Measurements from ENCODE around the gene OCA2.

The OCA2 gene

GRCh38 chr15:28082891-28083684 lies 16.0 kb downstream of the OCA2 start:
- Mint-ChIP-seq H3K27ac (no peak overlapping the region), H3K4me3 (no peak overlapping the region), H3K27me3 (peaks cover 14% of the 10 kb centered on the region), H3K36me3 (no peaks in the 10 kb centered on the region), H3K9me3 (no peaks in the 10 kb centered on the region), H3K4me1 (no peaks in the 10 kb centered on the region)

GRCh38 chr15:28081594-28081993 lies 17.5 kb downstream of the OCA2 start:
- no peaks in the 10 kb centered on the region for H3K9me3 Mint-ChIP-seq
- H3K27ac Mint-ChIP-seq, result no peak overlapping the region

GRCh38 chr15:28080386-28080785 lies 18.7 kb downstream of the OCA2 start:
- H3K36me3 Mint-ChIP-seq, result no peaks in the 10 kb centered on the region
- no peaks in the 10 kb centered on the region for H3K4me1 Mint-ChIP-seq
- H3K9me3 Mint-ChIP-seq, result no peaks in the 10 kb centered on the region
- no peak overlapping the region for H3K27ac Mint-ChIP-seq
- peaks cover 11% of the 10 kb centered on the region for H3K27me3 Mint-ChIP-seq
- H3K4me3 Mint-ChIP-seq, result no peak overlapping the region

More at GRCh38 chr15:28081594-28081993, 17.5 kb downstream of the OCA2 start:
- Mint-ChIP-seq H3K4me3 (no peak overlapping the region), H3K27me3 (peaks cover 11% of the 10 kb centered on the region), H3K36me3 (no peaks in the 10 kb centered on the region), H3K4me1 (no peaks in the 10 kb centered on the region)

DNA sequence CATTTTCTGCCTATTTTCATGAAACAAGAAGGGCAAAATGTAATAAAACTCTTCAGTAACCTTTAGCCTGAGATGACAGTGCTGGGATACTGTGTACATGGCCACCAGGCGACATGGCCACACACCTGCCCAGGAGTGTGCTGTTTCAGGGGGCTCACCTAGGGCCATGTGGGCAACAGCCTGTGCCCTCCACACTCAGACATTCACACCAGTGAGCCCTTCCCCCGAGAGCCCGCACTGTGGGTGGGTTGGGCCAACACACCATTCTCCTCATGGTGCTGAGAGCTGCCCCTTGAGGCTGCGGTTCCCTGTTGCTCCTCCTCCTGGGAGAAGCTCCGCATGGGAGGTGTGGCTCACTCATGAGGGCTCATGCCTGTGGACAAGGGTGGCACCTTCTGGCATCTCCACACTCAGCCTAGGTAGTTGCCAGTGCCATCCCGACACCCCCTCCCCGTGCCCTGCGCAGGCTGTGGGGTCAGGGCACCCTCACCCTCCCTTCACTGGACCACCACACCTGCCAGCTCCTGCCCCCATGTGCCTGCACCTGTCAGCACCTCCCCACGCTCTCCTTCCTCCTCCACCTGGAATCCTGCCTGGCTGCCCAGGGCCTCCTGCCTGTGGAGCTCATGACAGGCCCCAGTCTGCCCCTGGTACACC lies 19.7 kb downstream of the OCA2 start:
- H3K27ac Mint-ChIP-seq, result no peak overlapping the region
- no peaks in the 10 kb centered on the region for H3K36me3 Mint-ChIP-seq
- H3K4me1 Mint-ChIP-seq, result no peaks in the 10 kb centered on the region
- H3K4me3 Mint-ChIP-seq, result no peak overlapping the region
- H3K9me3 Mint-ChIP-seq, result no peaks in the 10 kb centered on the region
- H3K27me3 Mint-ChIP-seq, result peaks cover 8% of the 10 kb centered on the region

GRCh38 chr15:28078191-28078719 lies 20.9 kb downstream of the OCA2 start:
- H3K27ac Mint-ChIP-seq, result no peak overlapping the region
- H3K36me3 Mint-ChIP-seq, result no peaks in the 10 kb centered on the region
- H3K27me3 Mint-ChIP-seq, result peaks cover 7% of the 10 kb centered on the region
- H3K4me1 Mint-ChIP-seq, result no peaks in the 10 kb centered on the region
- H3K9me3 Mint-ChIP-seq, result no peaks in the 10 kb centered on the region
- no peak overlapping the region for H3K4me3 Mint-ChIP-seq

- Mint-ChIP-seq H3K27ac (no peak overlapping the region), H3K4me1 (no peaks in the 10 kb centered on the region), H3K9me3 (no peaks in the 10 kb centered on the region), H3K27me3 (peaks cover 7% of the 10 kb centered on the region), H3K4me3 (no peak overlapping the region), H3K36me3 (no peaks in the 10 kb centered on the region)
Measured at GRCh38 chr15:28075573-28075972, 23.5 kb downstream of the OCA2 start.

DNA sequence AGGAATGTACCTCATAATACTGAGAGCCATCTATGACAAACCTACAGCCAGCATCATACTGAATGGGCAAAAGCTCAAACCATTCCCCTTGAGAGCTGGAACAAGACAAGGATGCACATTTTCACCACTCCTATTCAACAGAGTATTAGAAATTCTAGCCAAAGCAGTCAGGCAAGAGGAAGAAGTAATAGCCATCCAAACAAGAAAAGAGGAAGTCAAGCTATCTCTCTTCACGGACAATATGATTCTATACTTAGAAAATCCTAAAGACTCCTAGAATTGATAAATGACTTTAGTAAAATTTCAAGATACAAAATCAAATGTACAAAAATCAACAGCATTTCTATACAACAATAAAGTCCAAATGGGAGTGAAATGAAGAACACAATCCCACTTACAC lies 30.2 kb downstream of the OCA2 start:
- H3K36me3 Mint-ChIP-seq, result no peaks in the 10 kb centered on the region
- H3K27ac Mint-ChIP-seq, result no peak overlapping the region
- H3K27me3 Mint-ChIP-seq, result peaks cover 23% of the 10 kb centered on the region
- H3K4me1 Mint-ChIP-seq, result no peaks in the 10 kb centered on the region
- H3K4me3 Mint-ChIP-seq, result no peak overlapping the region
- H3K9me3 Mint-ChIP-seq, result peaks cover 6% of the 10 kb centered on the region

DNA sequence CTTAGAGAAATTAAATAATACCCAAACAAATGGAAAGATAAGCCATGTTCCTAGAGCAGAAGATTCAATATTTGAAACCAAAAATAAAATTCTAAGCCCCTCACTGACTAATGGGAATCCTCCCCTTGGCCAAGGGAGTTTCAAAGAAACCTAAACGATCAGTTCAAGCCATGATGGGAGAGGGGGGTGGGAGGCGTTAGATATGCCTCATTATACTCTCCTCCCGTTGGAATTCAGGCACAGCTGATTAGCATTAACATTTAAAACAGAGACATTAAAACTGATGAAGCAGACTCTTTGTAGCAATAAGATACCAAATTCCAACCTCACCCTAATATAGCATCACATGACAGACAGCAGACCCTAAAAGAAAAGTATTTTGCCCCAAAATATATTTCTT lies 32.9 kb downstream of the OCA2 start:
- H3K36me3 Mint-ChIP-seq, result no peaks in the 10 kb centered on the region
- peaks cover 16% of the 10 kb centered on the region for H3K9me3 Mint-ChIP-seq
- H3K4me1 Mint-ChIP-seq, result no peaks in the 10 kb centered on the region

DNA sequence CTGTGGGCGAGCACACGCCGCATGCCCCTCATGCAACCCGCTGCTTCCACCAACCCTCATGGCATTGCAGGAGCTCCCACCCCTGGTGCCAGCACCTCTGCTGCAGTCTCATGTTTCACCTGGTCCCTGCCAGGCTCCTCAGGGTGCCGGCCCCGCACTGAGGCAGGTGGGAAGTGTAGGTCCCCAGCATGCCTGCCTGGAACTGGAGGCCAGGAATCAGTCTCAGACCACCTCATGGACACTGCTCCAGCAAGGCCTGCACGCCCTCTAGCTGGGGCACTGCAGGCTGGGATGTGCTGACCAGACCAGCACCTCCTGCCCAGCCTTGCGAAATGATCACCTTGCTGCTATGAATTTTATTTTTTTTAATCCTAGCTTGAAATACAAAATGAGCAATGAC lies 39.1 kb downstream of the OCA2 start:
- no peaks in the 10 kb centered on the region for H3K36me3 Mint-ChIP-seq
- no peaks in the 10 kb centered on the region for H3K4me1 Mint-ChIP-seq
- peaks cover 1% of the 10 kb centered on the region for H3K27me3 Mint-ChIP-seq
- H3K4me3 Mint-ChIP-seq, result no peak overlapping the region
- peaks cover 16% of the 10 kb centered on the region for H3K9me3 Mint-ChIP-seq
- H3K27ac Mint-ChIP-seq, result no peak overlapping the region

More for the DNA sequence above, 32.9 kb downstream of the OCA2 start:
- H3K27me3 Mint-ChIP-seq, result peaks cover 22% of the 10 kb centered on the region
- no peak overlapping the region for H3K4me3 Mint-ChIP-seq
- no peak overlapping the region for H3K27ac Mint-ChIP-seq

DNA sequence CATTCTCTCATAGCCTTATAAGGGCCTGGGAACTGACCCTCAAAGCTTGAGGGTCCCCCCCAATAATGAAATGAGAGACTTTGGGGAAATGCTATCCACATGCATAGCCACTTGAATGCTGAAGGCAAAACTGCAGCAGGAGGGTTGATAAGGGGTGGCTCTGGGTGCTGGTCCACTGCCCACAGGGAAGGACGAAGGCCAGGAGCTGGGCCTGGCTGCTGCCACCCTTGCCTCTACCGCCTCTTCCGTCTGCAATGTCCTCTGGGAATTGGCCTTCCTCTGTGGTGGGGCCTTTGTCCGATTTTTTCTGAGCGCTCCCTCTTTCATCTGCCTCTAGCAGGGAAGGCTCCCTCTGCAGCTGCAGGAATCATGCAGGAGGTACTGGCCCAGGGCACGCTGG lies 41.0 kb downstream of the OCA2 start:
- Mint-ChIP-seq H3K9me3 (peaks cover 9% of the 10 kb centered on the region), H3K4me3 (no peak overlapping the region), H3K27me3 (no peaks in the 10 kb centered on the region), H3K4me1 (no peaks in the 10 kb centered on the region), H3K36me3 (no peaks in the 10 kb centered on the region), H3K27ac (no peak overlapping the region)

DNA sequence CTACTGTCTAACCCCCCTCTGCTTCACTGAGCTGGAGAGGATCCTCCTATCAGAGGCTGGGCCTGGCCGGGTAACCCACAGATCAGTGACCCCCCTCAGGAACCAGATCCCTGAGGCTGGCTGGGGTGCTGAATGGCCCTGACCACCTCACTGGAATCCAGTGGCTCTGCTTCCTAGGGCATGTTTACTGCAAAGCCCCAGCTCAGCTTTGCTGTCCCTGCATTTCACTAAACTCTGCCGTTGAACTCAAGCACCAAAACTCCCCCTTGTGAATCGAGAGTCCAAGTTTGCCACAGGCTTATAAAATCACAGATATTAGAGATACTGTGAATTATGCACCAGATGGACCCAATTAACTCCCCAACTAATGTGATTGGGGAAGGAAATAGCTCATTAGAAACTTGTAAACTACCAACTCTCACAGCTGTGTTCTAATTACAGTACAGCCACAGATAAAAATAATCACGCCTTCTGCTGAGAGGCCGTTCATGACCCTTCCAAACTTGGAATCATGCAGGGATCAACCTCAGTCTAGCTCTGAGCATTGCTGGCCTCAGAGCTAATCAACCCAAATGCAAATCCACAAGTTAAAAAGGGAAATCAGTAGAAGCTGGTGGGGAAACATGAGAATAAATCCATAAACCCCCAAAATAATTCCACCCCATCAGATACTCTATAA lies 47.0 kb downstream of the OCA2 start:
- Mint-ChIP-seq H3K4me1 (no peaks in the 10 kb centered on the region), H3K27me3 (no peaks in the 10 kb centered on the region), H3K36me3 (no peaks in the 10 kb centered on the region), H3K4me3 (no peak overlapping the region), H3K9me3 (no peaks in the 10 kb centered on the region), H3K27ac (no peak overlapping the region)

DNA sequence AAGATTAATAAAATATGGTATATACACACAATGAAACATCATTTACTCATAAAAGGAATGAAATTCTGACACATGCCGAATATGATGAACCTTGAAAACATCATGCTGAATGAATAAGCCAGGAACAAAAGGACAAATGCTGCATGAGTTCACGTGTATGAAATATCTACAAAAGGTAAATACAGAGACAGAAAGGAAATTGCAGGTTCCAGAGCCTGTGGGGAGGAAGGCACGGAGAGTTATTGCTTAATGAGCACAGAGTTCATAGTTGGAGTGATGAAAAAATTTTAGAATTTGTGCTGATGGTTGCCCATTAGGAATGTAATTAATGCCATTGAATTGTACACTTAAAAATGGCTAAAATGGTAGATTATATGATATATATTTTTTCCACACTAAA lies 49.5 kb downstream of the OCA2 start:
- no peaks in the 10 kb centered on the region for H3K9me3 Mint-ChIP-seq

DNA sequence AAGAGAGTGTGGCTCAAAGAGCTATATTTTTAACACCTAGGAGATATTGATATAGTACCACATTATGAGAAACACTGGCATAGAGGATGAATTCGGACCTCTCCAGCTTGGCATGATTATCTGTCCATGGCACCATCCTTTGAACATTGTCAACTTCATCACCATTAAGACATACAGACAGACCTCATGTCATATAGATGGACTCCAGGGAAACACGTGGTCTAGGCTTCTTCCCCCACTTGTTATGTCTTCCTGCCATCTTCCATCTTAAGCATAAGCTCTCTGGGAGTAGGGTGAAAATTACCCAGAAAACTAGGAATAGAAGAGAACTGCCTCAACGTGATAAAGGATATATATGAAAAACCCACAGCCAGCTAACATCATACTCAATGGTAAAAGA lies 51.8 kb downstream of the OCA2 start:
- no peak overlapping the region for H3K27ac Mint-ChIP-seq
- H3K9me3 Mint-ChIP-seq, result no peaks in the 10 kb centered on the region
- peaks cover 11% of the 10 kb centered on the region for H3K27me3 Mint-ChIP-seq
- no peaks in the 10 kb centered on the region for H3K36me3 Mint-ChIP-seq
- no peak overlapping the region for H3K4me3 Mint-ChIP-seq
- no peaks in the 10 kb centered on the region for H3K4me1 Mint-ChIP-seq

More for the DNA sequence above, 49.5 kb downstream of the OCA2 start:
- no peak overlapping the region for H3K27ac Mint-ChIP-seq
- peaks cover 9% of the 10 kb centered on the region for H3K27me3 Mint-ChIP-seq
- no peaks in the 10 kb centered on the region for H3K4me1 Mint-ChIP-seq
- no peak overlapping the region for H3K4me3 Mint-ChIP-seq
- H3K36me3 Mint-ChIP-seq, result no peaks in the 10 kb centered on the region

GRCh38 chr15:28044121-28044672 lies 54.9 kb downstream of the OCA2 start:
- H3K9me3 Mint-ChIP-seq, result no peaks in the 10 kb centered on the region
- H3K27ac Mint-ChIP-seq, result no peak overlapping the region
- no peaks in the 10 kb centered on the region for H3K4me1 Mint-ChIP-seq
- no peak overlapping the region for H3K4me3 Mint-ChIP-seq
- no peaks in the 10 kb centered on the region for H3K36me3 Mint-ChIP-seq
- H3K27me3 Mint-ChIP-seq, result peaks cover 13% of the 10 kb centered on the region

DNA sequence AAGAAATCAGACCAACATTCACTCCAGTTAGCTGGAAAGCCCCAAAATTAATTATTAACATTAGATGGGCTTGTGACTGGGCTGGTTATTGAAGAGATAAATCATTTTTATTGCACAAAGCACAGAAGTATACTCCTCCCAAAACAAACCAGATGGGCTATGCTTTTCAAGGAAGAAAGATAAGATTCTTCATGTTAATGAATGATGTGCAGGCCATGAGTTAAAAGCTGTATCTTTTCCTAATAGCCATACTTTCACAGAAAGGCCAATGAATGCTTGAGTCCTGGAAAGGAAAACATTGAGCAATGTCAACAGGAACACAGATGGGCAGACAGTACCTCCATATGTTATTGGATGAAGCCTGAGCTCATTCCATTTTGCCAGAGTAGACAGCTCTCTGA lies 55.4 kb downstream of the OCA2 start:
- H3K4me1 Mint-ChIP-seq, result no peaks in the 10 kb centered on the region
- no peak overlapping the region for H3K27ac Mint-ChIP-seq
- H3K9me3 Mint-ChIP-seq, result no peaks in the 10 kb centered on the region
- H3K4me3 Mint-ChIP-seq, result no peak overlapping the region
- H3K36me3 Mint-ChIP-seq, result no peaks in the 10 kb centered on the region
- peaks cover 17% of the 10 kb centered on the region for H3K27me3 Mint-ChIP-seq

Measured in activated naive CD4-positive, alpha-beta T cell treated with anti-CD3 and anti-CD28 coated beads, Interleukin-2, amount 50 U/mL, for 24 hours (primary cell).